WTC11 (cell line): Measurements from ENCODE around the gene CFAP206.

Experiments used
- CREB1 ChIP-seq: sonication (generic); formaldehyde crosslinking; IDR thresholded peaks from 2 replicates; pipeline ENCODE4 v1.8.0; 2023; ENCODE audit warnings: mild to moderate bottlenecking, missing genetic modification reagents
- CREM ChIP-seq: sonication (generic); formaldehyde crosslinking; IDR thresholded peaks from 2 replicates; pipeline ENCODE4 v1.8.1; 2022; ENCODE audit warnings: mild to moderate bottlenecking, missing genetic modification reagents, moderate library complexity
- CTCF ChIP-seq: fragments of 200-600 bp; IDR thresholded peaks from 2 replicates; pipeline ENCODE4 v1.8.0; 2022; ENCODE audit warnings: antibody characterized with exemption
- FOXP4 ChIP-seq: sonication (generic); formaldehyde crosslinking; IDR thresholded peaks from 2 replicates; pipeline ENCODE4 v1.8.0; 2022; ENCODE audit warnings: mild to moderate bottlenecking, missing genetic modification reagents
- GABPB1 ChIP-seq: sonication (generic); formaldehyde crosslinking; IDR thresholded peaks from 2 replicates; pipeline ENCODE4 v1.8.1; 2023; ENCODE audit warnings: mild to moderate bottlenecking, missing genetic modification reagents
- JUN ChIP-seq: sonication (generic); formaldehyde crosslinking; IDR thresholded peaks from 2 replicates; pipeline ENCODE4 v1.8.0; 2023; ENCODE audit warnings: mild to moderate bottlenecking, missing genetic modification reagents
- MAX ChIP-seq: sonication (generic); formaldehyde crosslinking; IDR thresholded peaks from 2 replicates; pipeline ENCODE4 v1.8.0; 2022; ENCODE audit warnings: mild to moderate bottlenecking, missing genetic modification reagents
- SP1 ChIP-seq: sonication (generic); formaldehyde crosslinking; conservative IDR thresholded peaks from 2 replicates; pipeline ENCODE4 v1.8.1; 2022; ENCODE audit warnings: missing genetic modification reagents
- ZNF512 ChIP-seq: sonication (generic); formaldehyde crosslinking; IDR thresholded peaks from 2 replicates; pipeline ENCODE4 v1.8.1; 2022; ENCODE audit warnings: missing genetic modification reagents, borderline replicate concordance

GRCh38 chr6:87375315-87375714, 32.5 kb upstream of the CFAP206 start:
- TF ChIP-seq CTCF (no peak), JUN (CRISPR knock-in tag) (no peak), MAX (CRISPR knock-in tag) (no peak), FOXP4 (CRISPR knock-in tag) (no peak), ZNF512 (CRISPR knock-in tag) (no peak), SP1 (CRISPR knock-in tag) (no peak), CREB1 (CRISPR knock-in tag) (no peak), CREM (CRISPR knock-in tag) (no peak), GABPB1 (no peak)
